Measurements from ENCODE around the gene FGF18.

Gene FGF18

GRCh38 chr5:171453056-171453725 is 33.7 kb downstream of the FGF18 start:
- H3K4me1 ChIP-seq: no peaks in the 10 kb centered on the region
- H3K9me3 ChIP-seq: no peaks in the 10 kb centered on the region
- no peak for TF ChIP-seq CTCF (IDR thresholded peaks at IDR 0.05; ENCODE audit: low read depth, low read length)
- no peaks in the 10 kb centered on the region for H3K36me3 ChIP-seq
- no peak for DNase-seq
- H3K4me3 ChIP-seq (ENCODE audit: low read depth, low read length): no peak overlapping the region
- H3K27me3 ChIP-seq: no peaks in the 10 kb centered on the region

- no peaks in the 10 kb centered on the region for H3K36me3 ChIP-seq
- TF ChIP-seq CTCF (IDR thresholded peaks at IDR 0.05; ENCODE audit: low read depth, low read length): no peak
- no peak overlapping the region for H3K4me3 ChIP-seq (ENCODE audit: low read depth, low read length)
- no peaks in the 10 kb centered on the region for H3K27me3 ChIP-seq
- DNase-seq: no peak
- H3K9me3 ChIP-seq: no peaks in the 10 kb centered on the region
- H3K4me1 ChIP-seq: no peaks in the 10 kb centered on the region
Observed at GRCh38 chr5:171453988-171454387, 34.5 kb downstream of the FGF18 start.

DNA sequence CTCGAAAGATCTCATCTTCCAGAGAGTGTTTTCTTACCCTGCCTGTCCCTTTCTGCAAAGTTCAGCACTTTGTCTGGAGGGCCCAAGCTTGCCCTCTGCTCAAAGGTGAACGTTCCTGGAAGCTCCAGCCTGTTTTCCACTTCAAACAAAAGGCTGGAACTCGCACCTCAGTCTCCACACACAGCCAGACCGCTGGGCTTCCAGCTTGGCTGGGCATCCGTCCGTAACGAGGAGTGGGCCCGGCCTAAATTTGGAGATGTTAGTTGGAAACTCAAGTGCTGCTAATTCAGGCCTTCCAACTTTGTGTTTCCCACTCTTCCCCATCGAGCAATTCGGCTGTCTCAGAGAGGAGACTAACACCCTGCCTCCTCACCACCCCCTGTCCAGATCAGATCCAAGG is 35.1 kb downstream of the FGF18 start:
- TF ChIP-seq CTCF (IDR thresholded peaks at IDR 0.05; ENCODE audit: low read depth, low read length): no peak
- Histone ChIP-seq H3K4me3 (ENCODE audit: low read depth, low read length) (no peak overlapping the region), H3K36me3 (no peaks in the 10 kb centered on the region), H3K9me3 (no peaks in the 10 kb centered on the region), H3K4me1 (no peaks in the 10 kb centered on the region), H3K27me3 (no peaks in the 10 kb centered on the region)
- no peak for DNase-seq

DNA sequence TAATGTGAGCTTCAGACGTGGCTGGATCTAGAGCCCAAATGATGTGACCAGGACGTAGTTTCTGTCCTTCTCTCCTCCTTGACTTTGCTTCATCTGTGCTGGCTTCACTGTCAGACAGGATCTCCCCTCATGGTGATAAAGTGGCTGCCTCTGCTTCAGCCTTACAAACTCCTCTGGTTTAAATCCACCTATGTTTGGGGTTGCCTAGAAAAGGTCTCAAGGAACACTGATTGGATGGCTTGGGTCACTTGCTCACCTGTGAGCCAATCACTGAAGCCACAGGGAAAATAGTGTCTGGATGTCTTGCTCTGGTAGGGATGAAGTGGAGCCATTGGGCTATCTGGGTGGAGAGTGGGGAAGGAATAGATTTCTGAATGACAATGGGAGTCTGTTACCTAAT is 36.1 kb downstream of the FGF18 start:
- TF ChIP-seq CTCF (IDR thresholded peaks at IDR 0.05; ENCODE audit: low read depth, low read length): no peak
- no peaks in the 10 kb centered on the region for H3K36me3 ChIP-seq

DNA sequence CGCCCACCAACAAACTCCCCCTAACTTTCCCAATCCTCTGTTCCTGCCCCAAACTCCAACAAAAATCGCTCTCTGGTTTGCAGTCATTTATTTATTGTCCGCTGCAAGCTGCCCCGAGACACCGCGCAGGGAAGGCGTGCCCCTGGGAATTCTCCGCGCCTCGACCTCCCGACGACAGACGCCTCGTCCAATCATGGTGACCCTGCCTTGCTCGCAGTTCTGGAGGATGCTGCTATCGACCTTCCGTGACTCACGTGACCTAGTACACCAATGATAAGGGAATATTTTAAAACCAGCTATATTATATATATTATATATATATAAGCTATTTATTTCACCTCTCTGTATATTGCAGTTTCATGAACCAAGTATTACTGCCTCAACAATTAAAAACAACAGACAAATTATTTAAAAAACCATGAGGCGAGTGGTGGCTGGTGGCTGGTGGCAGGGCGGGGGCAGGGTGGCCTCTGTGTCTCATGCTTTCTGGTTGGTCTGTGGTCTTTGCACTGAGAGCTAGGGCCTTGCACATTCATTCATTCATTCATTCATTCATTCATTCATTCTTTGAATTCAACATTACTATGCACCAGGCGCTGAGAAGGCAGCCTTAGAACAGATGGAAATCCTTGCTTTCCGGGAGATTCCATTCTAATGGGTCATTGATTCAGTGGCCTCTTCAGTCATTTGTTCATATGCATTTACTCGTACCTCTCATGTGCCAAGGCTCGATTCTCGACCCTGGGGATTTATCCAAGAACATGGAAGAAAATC is 37.9 kb downstream of the FGF18 start:
- TF ChIP-seq CTCF (IDR thresholded peaks at IDR 0.05; ENCODE audit: low read depth, low read length): no peak
- no peak for DNase-seq
- no peaks in the 10 kb centered on the region for H3K9me3 ChIP-seq
- no peaks in the 10 kb centered on the region for H3K36me3 ChIP-seq
- no peaks in the 10 kb centered on the region for H3K27me3 ChIP-seq
- no peak overlapping the region for H3K4me3 ChIP-seq (ENCODE audit: low read depth, low read length)
- no peaks in the 10 kb centered on the region for H3K4me1 ChIP-seq

More for the DNA sequence above, 36.1 kb downstream of the FGF18 start:
- H3K4me1 ChIP-seq: no peaks in the 10 kb centered on the region
- no peaks in the 10 kb centered on the region for H3K9me3 ChIP-seq
- no peak overlapping the region for H3K4me3 ChIP-seq (ENCODE audit: low read depth, low read length)
- H3K27me3 ChIP-seq: no peaks in the 10 kb centered on the region
- no peak for DNase-seq

- Histone ChIP-seq H3K4me1 (no peaks in the 10 kb centered on the region), H3K9me3 (no peaks in the 10 kb centered on the region; the same call in 1 of the 2 replicates), H3K4me3 (ENCODE audit: low read depth, low read length) (no peak overlapping the region), H3K27me3 (no peaks in the 10 kb centered on the region), H3K36me3 (no peaks in the 10 kb centered on the region)
- DNase-seq: no peak
- no peak for TF ChIP-seq CTCF (IDR thresholded peaks at IDR 0.05; ENCODE audit: low read depth, low read length)
Observed at GRCh38 chr5:171459839-171460238, 40.4 kb downstream of the FGF18 start.

Measured in BE2C (cell line).